GM12878 (cell line): ENCODE data around the gene PAQR5. TPM values are rescaled to one million over a fixed set of nuclear protein-coding genes. Genes with fewer than 3 reads are reported as not detected.

Experiments
- ATAC-seq: fragments of 200-7000 bp; cut with Tn5 transposase; 3 replicates; pipeline ENCODE4 v1.9.1; 2020; ENCODE audit warnings: mild to moderate bottlenecking, moderate library complexity
- BruUV-seq: library from RNA; stranded (reverse); fragments of 400-500 nt; replicated peaks from 2 replicates; lab custom pipeline; 2021; lab: Mats Ljungman, UMichigan
- CTCF ChIA-PET: fragments of 300-600 bp; sonication (Branson Sonifier 250); formaldehyde crosslinking; extraction: SDS; loops from one replicate; lab custom pipeline; 2021; ENCODE audit warnings: inconsistent platforms; lab: Yijun Ruan, JAX
- POLR2A ChIA-PET: fragments of 350-600 bp; formaldehyde crosslinking; extraction: SDS; loops from one replicate; lab custom pipeline; 2021; ENCODE audit warnings: inconsistent platforms; lab: Charles Lee
- RAD21 ChIA-PET: fragments of 300-600 bp; sonication (Branson Sonifier 250); formaldehyde crosslinking; loops from one replicate; lab custom pipeline; 2023; ENCODE audit warnings: antibody characterized with exemption; ENCODE audit not compliant: unreplicated experiment; lab: Charles Lee
- SMC1A ChIA-PET: fragments of 300-600 bp; sonication (Branson Sonifier 250); formaldehyde crosslinking; loops from one replicate; lab custom pipeline; 2023; ENCODE audit not compliant: unreplicated experiment, uncharacterized antibody; lab: Charles Lee
- DNase-seq: peaks from one replicate; pipeline ENCODE4 v3.0.0-alpha.2; 2011; ENCODE audit warnings: low read depth, low spot score
- FAIRE-seq: peaks from 3 replicates; lab custom pipeline; 2011; peaks lifted over from hg19 to GRCh38; lab: Jason Lieb, UNC
- H2AFZ ChIP-seq: 2 replicates; pipeline ENCODE4 v1.6.0; 2011; ENCODE audit warnings: low read depth, low read length, control low read depth; ENCODE audit not compliant: control insufficient read depth
- H3K27ac ChIP-seq: 2 replicates; pipeline ENCODE4 v1.5.1; 2011; ENCODE audit warnings: control low read depth; ENCODE audit not compliant: control insufficient read depth, insufficient read depth
- H3K27me3 ChIP-seq, 2 experiments: replicated peaks in 1 of 2; 2 replicates each; pipeline versions ENCODE4 v1.6.0 to v1.6.1; 2011; ENCODE audit warnings: low read length in 1 of 2; ENCODE audit not compliant: control insufficient read depth in 2 of 2, insufficient read depth in 2 of 2
- H3K36me3 ChIP-seq, 2 experiments: 2 replicates each; pipeline ENCODE4 v1.5.1; 2011; ENCODE audit warnings: low read length in 1 of 2; ENCODE audit not compliant: control insufficient read depth in 2 of 2, insufficient read depth in 2 of 2
- H3K4me1 ChIP-seq: 2 replicates; pipeline ENCODE4 v1.6.1; 2011; ENCODE audit warnings: mild to moderate bottlenecking, low read length, moderate library complexity, mixed read lengths; ENCODE audit not compliant: control insufficient read depth, insufficient read depth
- H3K4me2 ChIP-seq: 2 replicates; pipeline ENCODE4 v1.6.0; 2011; ENCODE audit warnings: control low read depth; ENCODE audit not compliant: control insufficient read depth, insufficient read depth
- H3K4me3 ChIP-seq: fragments of 200-600 bp; sonication (generic); 2 replicates; pipeline ENCODE4 v1.5.1; 2016
- H3K79me2 ChIP-seq: 2 replicates; pipeline ENCODE4 v1.6.0; 2011; ENCODE audit warnings: low read length; ENCODE audit not compliant: control insufficient read depth, insufficient read depth
- H3K9ac ChIP-seq: 2 replicates; pipeline ENCODE4 v1.8.0; 2011; ENCODE audit warnings: low read length, control low read depth, mixed read lengths; ENCODE audit not compliant: control insufficient read depth, insufficient read depth
- H3K9me3 ChIP-seq: replicated peaks from 3 replicates; pipeline ENCODE4 v1.5.1; 2011; ENCODE audit warnings: mild to moderate bottlenecking, low read length; ENCODE audit not compliant: control insufficient read depth, insufficient read depth
- H4K20me1 ChIP-seq: 2 replicates; pipeline ENCODE4 v1.6.0; 2011; ENCODE audit not compliant: control insufficient read depth, insufficient read depth
- CBFB ChIP-seq: IDR thresholded peaks from 2 replicates; pipeline ENCODE4 v1.6.1; 2016; ENCODE audit warnings: antibody characterized with exemption, low read depth
- CEBPB ChIP-seq, 2 experiments: fragments of 150-350 bp in 1 of 2; IDR thresholded peaks; 2 replicates each; pipeline ENCODE4 v1.6.1; 2012 to 2014; ENCODE audit warnings: low read depth in 2 of 2, low read length in 2 of 2, borderline replicate concordance in 1 of 2, inconsistent platforms in 1 of 2
- CHD1 ChIP-seq: IDR thresholded peaks from 2 replicates; pipeline ENCODE4 v1.6.1; 2012; ENCODE audit warnings: low read depth, low read length, improper control_type of control experiment
- DPF2 ChIP-seq: fragments of 450-650 bp; IDR thresholded peaks from 2 replicates; pipeline ENCODE4 v1.6.1; 2017; ENCODE audit warnings: mild to moderate bottlenecking
- MXI1 ChIP-seq: fragments of 150-350 bp; IDR thresholded peaks from 2 replicates; pipeline ENCODE4 v1.6.1; 2011; ENCODE audit warnings: low read depth, mild to moderate bottlenecking, inconsistent platforms, low read length, improper control_type of control experiment
- NFIC ChIP-seq: IDR thresholded peaks from 2 replicates; pipeline ENCODE4 v1.6.1; 2012; ENCODE audit warnings: low read depth, mild to moderate bottlenecking, inconsistent platforms, low read length, moderate library complexity
- RB1 ChIP-seq: fragments of 450-650 bp; formaldehyde crosslinking; IDR thresholded peaks from 2 replicates; pipeline ENCODE4 v1.6.1; 2017; ENCODE audit warnings: mild to moderate bottlenecking, borderline replicate concordance
- SUZ12 ChIP-seq: fragments of 200-600 bp; sonication (generic); IDR thresholded peaks from one replicate; pipeline ENCODE4 v1.6.1; 2018; ENCODE audit warnings: antibody characterized with exemption, mild to moderate bottlenecking; ENCODE audit not compliant: unreplicated experiment
- TBL1XR1 ChIP-seq: IDR thresholded peaks from 2 replicates; pipeline ENCODE4 v1.6.1; 2012; ENCODE audit warnings: low read depth, low read length, improper control_type of control experiment
- TCF3 ChIP-seq: IDR thresholded peaks from 2 replicates; pipeline ENCODE4 v1.6.1; 2012; ENCODE audit warnings: low read depth, mild to moderate bottlenecking, low read length, borderline replicate concordance; ENCODE audit not compliant: insufficient read depth
- TCF7 ChIP-seq: IDR thresholded peaks from 2 replicates; pipeline ENCODE4 v1.6.1; 2014; ENCODE audit warnings: antibody characterized with exemption, borderline replicate concordance
- ZNF217 ChIP-seq: fragments of 450-650 bp; IDR thresholded peaks from 2 replicates; pipeline ENCODE4 v1.6.1; 2017; ENCODE audit warnings: antibody characterized with exemption, mild to moderate bottlenecking
- ZNF384 ChIP-seq: IDR thresholded peaks from 2 replicates; pipeline ENCODE4 v1.6.1; 2012; ENCODE audit warnings: low read depth, mild to moderate bottlenecking, low read length, improper control_type of control experiment, borderline replicate concordance
- WGBS: methylation state at CpG from one replicate; pipeline ENCODE4 v1.1.6; 2016; ENCODE audit warnings: low lambda C conversion rate; ENCODE audit not compliant: insufficient replicate concordance, insufficient coverage; ENCODE audit errors: missing lambda C conversion rate; 5-methylcytosine and 5-hydroxymethylcytosine counted together
- in situ Hi-C: fragments of 300-500 bp; cut with MboI; formaldehyde crosslinking; loops from 9 replicates; pipeline ENCODE4 v1.14.3; 2018; ENCODE audit warnings: mixed read lengths
- intact Hi-C: fragments of 100-400 bp; cut with micrococcal nuclease; formaldehyde crosslinking; loops from one replicate; pipeline ENCODE4 v1.14.2; 2022; ENCODE audit not compliant: unreplicated experiment
- polyA plus RNA-seq, 11 experiments: library from polyadenylated mRNA; depleted of rRNA in 4 of 11; unstranded in 6 of 11; stranded (reverse) in 5 of 11; fragments of >200 nt; fragmentation: Nextera tagmentation in 4 of 11; fragmentation: Illumina TruSeq in 1 of 11; extraction: Ambion mirVana in 4 of 11; extraction: Trizol in 1 of 11; gene quantifications; 1 replicate in 1 of 11; 2 replicates in 10 of 11; pipeline versions ENCODE4 v1.2.1 to v1.2.3, GENCODE V29; 2011 to 2016; ENCODE audit warnings: inconsistent platforms in 2 of 11, missing spikeins in 2 of 11, low read depth in 1 of 11
- total RNA-seq, 4 experiments: library from RNA; depleted of rRNA in 3 of 4; stranded (reverse); fragments of >200 nt in 3 of 4; fragmentation: Illumina TruSeq in 1 of 4; extraction: Trizol in 1 of 4; gene quantifications; 2 replicates each; pipeline versions ENCODE4 v1.2.1 to v1.2.3, GENCODE V29; 2013 to 2021
- TF ChIP-seq, protein P1 (sequence below): fragments of 450-650 bp; IDR thresholded peaks from 2 replicates; pipeline ENCODE4 v1.6.1; 2014; ENCODE audit warnings: mild to moderate bottlenecking
- TF ChIP-seq, protein P2 (sequence below): fragments of 450-650 bp; formaldehyde crosslinking; IDR thresholded peaks from 2 replicates; pipeline ENCODE4 v1.4.0; 2020; ENCODE audit warnings: mild to moderate bottlenecking, moderate library complexity
- TF ChIP-seq, protein P3 (sequence below): IDR thresholded peaks from 2 replicates; pipeline ENCODE4 v1.6.1; 2011; ENCODE audit warnings: low read depth, mild to moderate bottlenecking, low read length, moderate library complexity, borderline replicate concordance; ENCODE audit errors: extremely low read depth

PAQR5 gene
- total and polyA plus RNA-seq, 10 of the 15 experiments (the other 5 are each of a cell fraction or from before 2014, with no cell fraction given): 0.02 to 0.03 TPM; not detected in 8

DNA sequence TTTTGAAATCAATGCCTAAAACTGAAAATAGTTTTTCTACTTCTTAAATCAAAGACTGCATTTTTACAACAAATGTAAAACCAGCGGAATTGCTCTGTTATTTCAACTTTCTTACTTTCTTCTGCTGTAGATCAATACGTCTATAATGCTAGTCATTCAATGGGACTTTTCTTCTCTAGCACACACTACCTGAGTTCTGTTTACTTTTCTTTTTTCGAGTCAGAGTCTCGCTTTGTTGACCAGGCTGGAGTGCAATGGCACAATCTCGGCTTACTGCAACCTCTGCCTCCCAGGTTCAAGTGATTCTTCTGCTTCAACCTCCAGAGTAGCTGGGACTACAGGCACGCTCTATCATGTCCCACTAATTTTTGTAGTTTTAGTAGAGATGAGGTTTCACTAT lies 74.7 kb downstream of the PAQR5 start:
- TF ChIP-seq CEBPB (IDR thresholded peaks at IDR 0.05; ENCODE audit: borderline replicate concordance in 1 of 2, low read depth in 2 of 2, low read length in 2 of 2) (no peak), DPF2 (no peak), RB1 (no peak), MXI1 (no peak), NFIC (no peak), CHD1 (no peak), TCF7 (no peak), SUZ12 (no peak), CBFB (no peak), ZNF384 (no peak), TBL1XR1 (no peak), TCF3 (no peak), ZNF217 (no peak)
- TF ChIP-seq, protein P1, sequence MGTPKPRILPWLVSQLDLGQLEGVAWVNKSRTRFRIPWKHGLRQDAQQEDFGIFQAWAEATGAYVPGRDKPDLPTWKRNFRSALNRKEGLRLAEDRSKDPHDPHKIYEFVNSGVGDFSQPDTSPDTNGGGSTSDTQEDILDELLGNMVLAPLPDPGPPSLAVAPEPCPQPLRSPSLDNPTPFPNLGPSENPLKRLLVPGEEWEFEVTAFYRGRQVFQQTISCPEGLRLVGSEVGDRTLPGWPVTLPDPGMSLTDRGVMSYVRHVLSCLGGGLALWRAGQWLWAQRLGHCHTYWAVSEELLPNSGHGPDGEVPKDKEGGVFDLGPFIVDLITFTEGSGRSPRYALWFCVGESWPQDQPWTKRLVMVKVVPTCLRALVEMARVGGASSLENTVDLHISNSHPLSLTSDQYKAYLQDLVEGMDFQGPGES: no peak
- TF ChIP-seq, protein P2, sequence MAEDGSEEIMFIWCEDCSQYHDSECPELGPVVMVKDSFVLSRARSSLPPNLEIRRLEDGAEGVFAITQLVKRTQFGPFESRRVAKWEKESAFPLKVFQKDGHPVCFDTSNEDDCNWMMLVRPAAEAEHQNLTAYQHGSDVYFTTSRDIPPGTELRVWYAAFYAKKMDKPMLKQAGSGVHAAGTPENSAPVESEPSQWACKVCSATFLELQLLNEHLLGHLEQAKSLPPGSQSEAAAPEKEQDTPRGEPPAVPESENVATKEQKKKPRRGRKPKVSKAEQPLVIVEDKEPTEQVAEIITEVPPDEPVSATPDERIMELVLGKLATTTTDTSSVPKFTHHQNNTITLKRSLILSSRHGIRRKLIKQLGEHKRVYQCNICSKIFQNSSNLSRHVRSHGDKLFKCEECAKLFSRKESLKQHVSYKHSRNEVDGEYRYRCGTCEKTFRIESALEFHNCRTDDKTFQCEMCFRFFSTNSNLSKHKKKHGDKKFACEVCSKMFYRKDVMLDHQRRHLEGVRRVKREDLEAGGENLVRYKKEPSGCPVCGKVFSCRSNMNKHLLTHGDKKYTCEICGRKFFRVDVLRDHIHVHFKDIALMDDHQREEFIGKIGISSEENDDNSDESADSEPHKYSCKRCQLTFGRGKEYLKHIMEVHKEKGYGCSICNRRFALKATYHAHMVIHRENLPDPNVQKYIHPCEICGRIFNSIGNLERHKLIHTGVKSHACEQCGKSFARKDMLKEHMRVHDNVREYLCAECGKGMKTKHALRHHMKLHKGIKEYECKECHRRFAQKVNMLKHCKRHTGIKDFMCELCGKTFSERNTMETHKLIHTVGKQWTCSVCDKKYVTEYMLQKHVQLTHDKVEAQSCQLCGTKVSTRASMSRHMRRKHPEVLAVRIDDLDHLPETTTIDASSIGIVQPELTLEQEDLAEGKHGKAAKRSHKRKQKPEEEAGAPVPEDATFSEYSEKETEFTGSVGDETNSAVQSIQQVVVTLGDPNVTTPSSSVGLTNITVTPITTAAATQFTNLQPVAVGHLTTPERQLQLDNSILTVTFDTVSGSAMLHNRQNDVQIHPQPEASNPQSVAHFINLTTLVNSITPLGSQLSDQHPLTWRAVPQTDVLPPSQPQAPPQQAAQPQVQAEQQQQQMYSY (CRISPR knock-in tag): no peak
- TF ChIP-seq, protein P3, sequence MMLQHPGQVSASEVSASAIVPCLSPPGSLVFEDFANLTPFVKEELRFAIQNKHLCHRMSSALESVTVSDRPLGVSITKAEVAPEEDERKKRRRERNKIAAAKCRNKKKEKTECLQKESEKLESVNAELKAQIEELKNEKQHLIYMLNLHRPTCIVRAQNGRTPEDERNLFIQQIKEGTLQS: no peak
- in situ Hi-C loops: no loop called here
- RAD21 ChIA-PET: no interaction called here

More for the DNA sequence above, 74.7 kb downstream of the PAQR5 start:
- Histone ChIP-seq H3K27ac (no peak overlapping the region), H3K27me3 (no peaks in the 10 kb centered on the region; a peak in 1 of 4 replicates), H3K36me3 (no peaks in the 10 kb centered on the region), H4K20me1 (no peaks in the 10 kb centered on the region), H3K9me3 (no peaks in the 10 kb centered on the region), H3K4me1 (no peaks in the 10 kb centered on the region), H3K4me2 (no peak overlapping the region), H2AFZ (no peak overlapping the region), H3K79me2 (no peaks in the 10 kb centered on the region), H3K9ac (no peak overlapping the region), H3K4me3 (no peak overlapping the region)
- SMC1A ChIA-PET: no interaction called here
- intact Hi-C loops: no loop called here
- POLR2A ChIA-PET: no interaction called here
- DNase-seq (no peak), FAIRE-seq (no peak), ATAC-seq (no peak)
- 49% methylated on average over 6 of the region's 6 CpGs for WGBS
- CTCF ChIA-PET: no interaction called here
- no TSS peak for BruUV-seq
